Right lobe of liver (tissue), 4 donors: Measurements from ENCODE around the gene GABRR1.

ENCODE experiments used
- POLR2A ChIP-seq: fragments of 450-650 bp; IDR thresholded peaks from one replicate; pipeline ENCODE4 v1.6.1; 2017; ENCODE audit warnings: antibody characterized with exemption, mild to moderate bottlenecking
- TF ChIP-seq, protein P1 (sequence below), 4 donors: fragments of 200-600 bp in 3 of 4; fragments of 450-650 bp in 1 of 4; IDR thresholded peaks; one replicate each; pipeline versions ENCODE4 v1.5.1 to v1.8.0; 2016 to 2022; ENCODE audit warnings: antibody characterized with exemption in 4 of 4, mild to moderate bottlenecking in 2 of 4
- donor health status: DM: no; HTN: no; CAD: no.
- donor health status: DM: no; HTN: no; CAD: no.
- donor health status: DM: no; HTN: yes; CAD: no.

DNA sequence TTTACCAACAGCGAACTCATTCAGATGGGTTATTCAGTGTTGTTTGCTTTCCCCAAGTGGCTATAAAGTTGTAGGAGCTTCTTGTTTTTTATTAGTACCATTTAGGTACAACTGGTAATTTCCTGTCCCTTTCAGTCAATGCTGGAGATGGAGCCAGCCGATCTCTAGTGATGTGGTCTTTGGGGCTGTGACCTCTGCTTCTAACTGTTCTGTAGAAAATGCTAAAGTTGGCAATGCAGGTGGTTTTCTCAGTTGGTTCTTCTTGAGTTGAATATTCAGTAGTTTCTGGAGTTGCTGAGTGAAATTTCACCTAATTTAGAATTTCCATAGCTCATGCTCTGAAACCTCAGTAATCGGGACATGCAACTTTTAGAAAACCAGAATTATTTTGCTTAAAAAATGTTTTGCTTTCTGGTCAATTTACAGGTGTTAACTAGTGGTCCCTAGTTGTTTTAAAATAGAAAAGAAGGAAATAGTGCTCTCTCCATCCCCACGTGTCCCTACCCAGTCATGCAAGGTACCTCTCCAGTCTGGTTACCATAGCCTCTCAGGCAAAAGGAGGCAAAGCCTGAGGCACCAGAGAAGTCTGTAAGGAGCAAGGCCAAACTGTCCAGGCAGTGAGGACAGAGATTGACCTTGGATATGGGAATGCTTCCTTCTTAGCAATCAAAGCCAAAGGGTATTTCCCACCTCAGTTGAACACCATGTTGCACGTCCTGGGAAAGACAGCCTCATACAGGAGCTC, 27.3 kb upstream of the GABRR1 start:
- TF ChIP-seq, protein P1, sequence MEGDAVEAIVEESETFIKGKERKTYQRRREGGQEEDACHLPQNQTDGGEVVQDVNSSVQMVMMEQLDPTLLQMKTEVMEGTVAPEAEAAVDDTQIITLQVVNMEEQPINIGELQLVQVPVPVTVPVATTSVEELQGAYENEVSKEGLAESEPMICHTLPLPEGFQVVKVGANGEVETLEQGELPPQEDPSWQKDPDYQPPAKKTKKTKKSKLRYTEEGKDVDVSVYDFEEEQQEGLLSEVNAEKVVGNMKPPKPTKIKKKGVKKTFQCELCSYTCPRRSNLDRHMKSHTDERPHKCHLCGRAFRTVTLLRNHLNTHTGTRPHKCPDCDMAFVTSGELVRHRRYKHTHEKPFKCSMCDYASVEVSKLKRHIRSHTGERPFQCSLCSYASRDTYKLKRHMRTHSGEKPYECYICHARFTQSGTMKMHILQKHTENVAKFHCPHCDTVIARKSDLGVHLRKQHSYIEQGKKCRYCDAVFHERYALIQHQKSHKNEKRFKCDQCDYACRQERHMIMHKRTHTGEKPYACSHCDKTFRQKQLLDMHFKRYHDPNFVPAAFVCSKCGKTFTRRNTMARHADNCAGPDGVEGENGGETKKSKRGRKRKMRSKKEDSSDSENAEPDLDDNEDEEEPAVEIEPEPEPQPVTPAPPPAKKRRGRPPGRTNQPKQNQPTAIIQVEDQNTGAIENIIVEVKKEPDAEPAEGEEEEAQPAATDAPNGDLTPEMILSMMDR (IDR thresholded peaks at IDR 0.05): no peak
- no peak for TF ChIP-seq POLR2A
